ENCODE data around the gene C15orf39.

GRCh38 chr15:75182187-75183131, 19.2 kb upstream of the C15orf39 start:
- TF ChIP-seq POLR2AphosphoS5 (IDR thresholded peaks at IDR 0.05; ENCODE audit: low read depth, low read length) (no peak), POLR2A (IDR thresholded peaks at IDR 0.05; ENCODE audit: low read depth, low read length) (no peak)
